ENCODE results near the gene CPSF6. TPM values are rescaled to one million over a fixed set of nuclear protein-coding genes. Genes with fewer than 3 reads are reported as not detected.
"Not testable (repeated sequence)": the region's sequence is repeated elsewhere in the genome, so short reads cannot be mapped to it uniquely, and the experiment has no call there.

Gene CPSF6
- total RNA-seq, result 10 to 100 TPM; 15.8 to 34.8 (median 30.1) TPM
- 10 to 100 TPM; 13.4 to 14.3 TPM for polyA plus RNA-seq
- long read RNA-seq, donor 1, full-length matches to known transcripts, result 14 of 33 reads
- long read RNA-seq, donor 1, partial matches to known transcripts, result 6 of 33 reads
- long read RNA-seq, donor 1, other reads (novel, unspliced or antisense), result 13 of 33 reads
- long read RNA-seq, donor 2, full-length matches to known transcripts, result 138 of 198 reads
- long read RNA-seq, donor 2, partial matches to known transcripts, result 9 of 198 reads
- long read RNA-seq, donor 2, other reads (novel, unspliced or antisense), result 51 of 198 reads
- long read RNA-seq, donor 3, full-length matches to known transcripts, result 25 of 45 reads
- long read RNA-seq, donor 3, partial matches to known transcripts, result 6 of 45 reads
- long read RNA-seq, donor 3, other reads (novel, unspliced or antisense), result 14 of 45 reads

- ATAC-seq, result peak; percentile 99 to 100 (median 100)
Measured at GRCh38 chr12:69239352-69239921, at the start of gene CPSF6. Gene CPSF6, plus strand, starts transcription at chr12:69239569. Its CDS starts 78 bp downstream, at chr12:69239647.

GRCh38 chr12:69196302-69197288 lies 42.8 kb upstream of the CPSF6 start:
- no peaks in the 10 kb centered on the region for H3K4me1 ChIP-seq
- TF ChIP-seq CTCF (IDR thresholded peaks at IDR 0.05) (peak in 3 of 12 donors; percentile 7 to 16 (median 10)), POLR2A (IDR thresholded peaks at IDR 0.05) (no peak)
- H3K4me3 ChIP-seq, result no peak overlapping the region
- intact Hi-C loops (cut with DNase I), result no loop called here
- H3K27me3 ChIP-seq, result no peaks in the 10 kb centered on the region
- no peaks in the 10 kb centered on the region for H3K36me3 ChIP-seq
- WGBS, 4 donors, result 67 to 70% (median 69%) methylated on average over 4 of the region's 4 CpGs
- no peak for ATAC-seq
- peaks cover 0 to 39% (median 20%) of the 10 kb centered on the region in 12 donors for H3K9me3 ChIP-seq
- H3K27ac ChIP-seq, result no peak overlapping the region
- DNase-seq, result no peak

More at GRCh38 chr12:69239352-69239921, at the start of gene CPSF6:
- Histone ChIP-seq H3K36me3 (peaks cover 0 to 8% (median 0%) of the 10 kb centered on the region in 9 donors), H3K4me3 (peak within 1 kb of the TSS; percentile 75 to 99 (median 86)), H3K4me1 (peaks cover 9 to 44% (median 35%) of the 10 kb centered on the region in 12 donors), H3K9me3 (no peaks in the 10 kb centered on the region), H3K27me3 (no peaks in the 10 kb centered on the region), H3K27ac (peak within 1 kb of the TSS; percentile 85 to 98 (median 93))
- intact Hi-C loops (cut with DNase I), result loop anchor here in 1 of 10 donors (5.0 kb wide), 1 partner anchor 82 kb away; no protein-coding TSS in a partner anchor
- DNase-seq, result peak; percentile 97 to 99 (median 97)
- peak in 6 of 12 donors; percentile 5 to 27 (median 14) for TF ChIP-seq CTCF (IDR thresholded peaks at IDR 0.05)
- TF ChIP-seq POLR2A (IDR thresholded peaks at IDR 0.05), result peak in 1 of 2 donors; percentile 92
- 0 to 1% (median 0%) methylated on average over 31 to 75 of the region's 75 CpGs for WGBS, 4 donors

GRCh38 chr12:69199976-69200375 lies 39.4 kb upstream of the CPSF6 start:
- H3K27me3 ChIP-seq; H3K36me3 ChIP-seq; intact Hi-C loops (cut with DNase I); H3K27ac ChIP-seq; DNase-seq; H3K4me3 ChIP-seq; ATAC-seq; H3K4me1 ChIP-seq: not testable (repeated sequence)
- H3K9me3 ChIP-seq, result peaks cover 0 to 36% (median 20%) of the 10 kb centered on the region in 12 donors
- 94 to 100% (median 99%) methylated on average over 1 of the region's 1 CpG for WGBS, 4 donors

- 64 to 84% (median 72%) methylated on average over 4 of the region's 4 CpGs for WGBS, 4 donors
- Histone ChIP-seq H3K36me3 (no peaks in the 10 kb centered on the region), H3K27me3 (no peaks in the 10 kb centered on the region), H3K4me3 (no peak overlapping the region), H3K9me3 (peaks cover 0 to 26% (median 12%) of the 10 kb centered on the region in 12 donors), H3K4me1 (no peaks in the 10 kb centered on the region), H3K27ac (no peak overlapping the region)
- no peak for ATAC-seq
- no peak for DNase-seq
- TF ChIP-seq CTCF (IDR thresholded peaks at IDR 0.05) (no peak), POLR2A (IDR thresholded peaks at IDR 0.05) (no peak)
- intact Hi-C loops (cut with DNase I), result no loop called here
Measured at GRCh38 chr12:69204191-69204590, 35.2 kb upstream of the CPSF6 start.

All from heart left ventricle (tissue), 16 donors.